ENCODE results near the gene PNPLA1.

Gene PNPLA1

GRCh38 chr6:36333931-36334725 lies 64.3 kb downstream of the PNPLA1 start:
- no peak for DNase-seq (ENCODE audit: low read depth, low spot score)
- H3K4me3 ChIP-seq (ENCODE audit: low read depth, low read length) = no peak overlapping the region
- POLR2A ChIA-PET = no interaction called here
- CTCF ChIA-PET = interaction anchor here (1.4 to 11.5 kb wide), 3 partner anchors 9 to 31 kb away, joined by 6 to 267 read pairs (median 12); no protein-coding TSS in a partner anchor
- no peak for TF ChIP-seq CTCF (IDR thresholded peaks at IDR 0.05; ENCODE audit: insufficient read depth, low read length, missing control alignments)

- no peak for TF ChIP-seq CTCF (IDR thresholded peaks at IDR 0.05; ENCODE audit: insufficient read depth, low read length, missing control alignments)
- CTCF ChIA-PET = interaction anchor here (1.4 to 11.5 kb wide), 4 partner anchors 10 to 33 kb away, joined by 6 to 267 read pairs (median 12); no protein-coding TSS in a partner anchor
- DNase-seq (ENCODE audit: low read depth, low spot score) = no peak
- no peak overlapping the region for H3K4me3 ChIP-seq (ENCODE audit: low read depth, low read length)
- POLR2A ChIA-PET = no interaction called here
Observed at GRCh38 chr6:36334832-36335459, 65.1 kb downstream of the PNPLA1 start.

GRCh38 chr6:36335465-36336207 lies 65.8 kb downstream of the PNPLA1 start:
- no peak for TF ChIP-seq CTCF (IDR thresholded peaks at IDR 0.05; ENCODE audit: insufficient read depth, low read length, missing control alignments)
- no peak for DNase-seq (ENCODE audit: low read depth, low spot score)
- ChIA-PET POLR2A (no interaction called here), CTCF (interaction anchor here (2.5 to 11.5 kb wide), 2 partner anchors 19 to 33 kb away, joined by 13 to 267 read pairs; no protein-coding TSS in a partner anchor)
- no peak overlapping the region for H3K4me3 ChIP-seq (ENCODE audit: low read depth, low read length)

- POLR2A ChIA-PET = no interaction called here
- TF ChIP-seq CTCF (IDR thresholded peaks at IDR 0.05; ENCODE audit: insufficient read depth, low read length, missing control alignments) = no peak
- DNase-seq (ENCODE audit: low read depth, low spot score) = no peak
- no peak overlapping the region for H3K4me3 ChIP-seq (ENCODE audit: low read depth, low read length)
- CTCF ChIA-PET = interaction anchor here (2.5 to 11.5 kb wide), 2 partner anchors 18 to 34 kb away, joined by 13 to 267 read pairs; no protein-coding TSS in a partner anchor
Observed at GRCh38 chr6:36336208-36336710, 66.4 kb downstream of the PNPLA1 start.

GRCh38 chr6:36336779-36337241 lies 67.0 kb downstream of the PNPLA1 start, which contains the start of gene BNIP5:
Gene BNIP5, minus strand, starts transcription at chr6:36336888. Its CDS starts 6,198 bp downstream, at chr6:36330690.
- ChIA-PET POLR2A (no interaction called here), CTCF (interaction anchor here (2.5 to 11.5 kb wide), 2 partner anchors 18 to 34 kb away, joined by 13 to 267 read pairs; no protein-coding TSS in a partner anchor)
- H3K4me3 ChIP-seq (ENCODE audit: low read depth, low read length) = no peak within 1 kb of the TSS
- TF ChIP-seq CTCF (IDR thresholded peaks at IDR 0.05; ENCODE audit: insufficient read depth, low read length, missing control alignments) = no peak
- no peak for DNase-seq (ENCODE audit: low read depth, low spot score)

Measured in AG04449 (cell line).